NCI-H774 (cell line): ENCODE data around the gene HCAR2.
"Not testable (repeated sequence)": the region's sequence is repeated elsewhere in the genome, so short reads cannot be mapped to it uniquely, and the experiment has no call there.

ENCODE experiments used
- DNase-seq: peaks from one replicate; lab custom pipeline; 2025; lab: John Stamatoyannopoulos, UW

The HCAR2 gene

DNA sequence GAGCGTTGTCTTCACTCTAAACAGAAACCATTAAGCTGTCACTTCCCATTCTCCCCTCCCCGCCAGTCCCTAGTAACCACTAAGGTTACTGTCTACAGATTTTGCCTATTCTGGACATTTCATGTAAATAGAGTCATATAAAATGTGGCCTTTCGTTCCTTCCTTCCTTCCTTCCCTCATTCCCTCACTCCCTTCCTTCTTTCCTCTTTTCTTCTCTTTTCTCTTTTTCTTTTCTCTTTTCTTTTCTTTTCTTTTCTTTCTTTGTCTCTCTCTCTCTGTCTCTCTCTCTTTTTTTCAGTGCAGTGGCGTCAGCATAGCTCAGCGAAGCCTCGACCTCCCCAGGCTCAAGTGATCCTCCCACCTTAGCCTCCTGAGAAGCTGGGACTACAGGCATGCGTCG is 37.8 kb downstream of the HCAR2 start:
- no peak for DNase-seq

DNA sequence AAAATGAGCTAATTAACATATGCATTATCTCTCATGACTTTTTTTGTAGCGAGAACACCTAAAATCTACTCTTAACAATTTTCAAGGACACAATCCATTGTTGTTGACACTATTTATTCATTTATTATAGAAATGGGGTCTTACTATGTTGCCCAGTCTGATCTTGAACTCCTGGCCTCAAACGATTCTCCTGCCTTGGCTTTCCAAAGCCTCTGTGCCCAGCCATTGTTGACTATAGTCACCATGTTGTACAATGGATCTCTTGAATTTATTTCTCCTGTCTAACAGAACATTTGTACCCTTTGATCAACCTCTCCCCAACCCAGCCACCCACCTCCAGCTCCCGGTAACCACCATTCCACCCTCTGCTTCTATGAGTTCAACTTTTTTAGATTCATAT is 41.2 kb downstream of the HCAR2 start:
- DNase-seq: no peak

DNA sequence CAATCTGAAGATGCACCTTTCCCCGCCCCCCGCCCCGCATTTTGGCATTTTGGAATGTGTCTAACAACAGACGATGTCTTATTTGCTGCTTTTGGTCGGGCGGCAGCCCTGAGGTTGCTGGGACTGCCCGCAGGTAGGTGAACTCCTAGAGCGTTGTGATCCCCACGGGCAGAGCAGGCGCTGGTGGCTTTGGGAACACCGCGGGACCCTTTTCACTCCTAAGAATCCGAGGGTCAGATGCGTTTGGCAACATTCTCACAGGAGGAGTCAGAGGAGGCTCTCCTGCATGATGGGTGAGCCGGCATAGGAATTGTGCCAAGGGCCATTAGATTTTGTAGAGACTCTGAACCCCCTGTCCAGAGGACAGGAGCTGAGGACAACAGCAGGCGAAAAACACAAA is 41.9 kb downstream of the HCAR2 start:
- DNase-seq: no peak

DNA sequence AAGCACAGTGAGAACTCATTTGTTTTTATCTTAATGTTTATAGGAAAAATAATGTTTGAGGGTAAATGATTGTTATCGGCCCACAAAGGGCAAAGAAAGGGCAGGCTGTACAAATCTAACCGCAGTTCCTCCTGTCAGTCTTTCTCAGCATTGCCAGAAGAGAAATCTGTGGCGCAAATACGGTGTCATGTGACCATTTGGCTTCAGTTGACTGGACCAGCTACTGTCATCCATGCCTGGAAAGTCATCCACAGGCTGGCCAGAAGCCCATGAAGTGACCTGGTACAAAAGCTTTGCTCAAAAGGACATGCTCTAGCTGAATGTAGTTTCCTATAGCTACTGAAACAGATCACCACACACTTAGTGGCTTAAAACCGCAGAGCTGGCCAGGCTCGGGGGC is 43.6 kb downstream of the HCAR2 start:
- no peak for DNase-seq

GRCh38 chr12:122656298-122656697 is 46.9 kb downstream of the HCAR2 start:
- no peak for DNase-seq

DNA sequence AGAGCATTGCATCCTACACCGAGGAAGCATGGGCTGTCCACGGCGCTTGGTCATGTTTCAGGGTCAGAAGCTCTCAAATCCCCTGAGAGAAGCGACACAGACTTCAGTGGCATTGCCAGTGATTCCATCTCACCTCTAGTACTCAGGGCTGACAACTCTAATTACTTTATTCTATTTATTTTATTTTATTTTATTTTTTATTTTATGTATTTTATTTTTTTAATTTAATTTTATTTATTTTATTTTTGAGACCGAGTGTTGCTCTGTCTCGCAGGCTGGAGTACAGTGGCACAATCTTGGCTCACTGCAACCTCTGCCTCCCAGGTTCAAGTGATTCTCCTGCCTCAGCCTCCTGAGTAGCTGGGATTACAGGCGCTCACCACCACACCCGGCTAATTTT is 49.9 kb downstream of the HCAR2 start:
- DNase-seq: not testable (repeated sequence)

- no peak for DNase-seq
Measured at GRCh38 chr12:122651520-122652224, 51.5 kb downstream of the HCAR2 start.
